HG02571 (cell line): ENCODE results near the gene HOOK1.

Experiments
- ATAC-seq: cut with Tn5 transposase; IDR thresholded peaks from one replicate; pipeline ENCODE4 v1.9.1; 2021; ENCODE audit warnings: mild to moderate bottlenecking, moderate library complexity; ENCODE audit not compliant: unreplicated experiment

HOOK1 gene

GRCh38 chr1:59814901-59815825 is at the start of gene HOOK1:
Gene HOOK1 (plus strand): TSS chr1:59814949. CDS start chr1:59815118, 169 bp downstream.
- peak; percentile 23 for ATAC-seq

GRCh38 chr1:59765011-59765730 is 49.6 kb upstream of the HOOK1 start:
- no peak for ATAC-seq

- ATAC-seq = no peak
These were observed 48.4 kb upstream of the HOOK1 start for GRCh38 chr1:59766227-59766855.

- ATAC-seq = no peak
These were observed 47.6 kb upstream of the HOOK1 start for GRCh38 chr1:59767119-59767518.

- ATAC-seq = no peak
These were observed 45.7 kb upstream of the HOOK1 start for GRCh38 chr1:59768792-59769735.

- no peak for ATAC-seq
These were observed 45.0 kb upstream of the HOOK1 start for GRCh38 chr1:59769736-59770095.

- ATAC-seq = no peak
These were observed 43.4 kb upstream of the HOOK1 start for GRCh38 chr1:59771361-59771760.

- ATAC-seq = no peak
These were observed 39.3 kb upstream of the HOOK1 start for GRCh38 chr1:59775480-59775879.

- ATAC-seq = no peak
These were observed 37.5 kb upstream of the HOOK1 start for GRCh38 chr1:59776960-59777852.

GRCh38 chr1:59779949-59780348 is 34.8 kb upstream of the HOOK1 start:
- no peak for ATAC-seq

- ATAC-seq = no peak
These were observed 25.9 kb upstream of the HOOK1 start for GRCh38 chr1:59788825-59789224.

- no peak for ATAC-seq
These were observed 16.1 kb upstream of the HOOK1 start for GRCh38 chr1:59798600-59798999.

- ATAC-seq = no peak
These were observed 11.2 kb upstream of the HOOK1 start for GRCh38 chr1:59803458-59804038.

- ATAC-seq = no peak
These were observed 10.4 kb upstream of the HOOK1 start for GRCh38 chr1:59804301-59804700.

GRCh38 chr1:59805554-59805953 is 9.2 kb upstream of the HOOK1 start:
- no peak for ATAC-seq

GRCh38 chr1:59814180-59814900 is 409 bp upstream of the HOOK1 start:
- peak; percentile 98 for ATAC-seq

GRCh38 chr1:59815892-59816291 is 1.1 kb downstream of the HOOK1 start:
- no peak for ATAC-seq

GRCh38 chr1:59816318-59816878 is 1.6 kb downstream of the HOOK1 start:
- no peak for ATAC-seq
